Hepatocyte (in vitro differentiated cells): ENCODE results near the gene ADGRE3. TPM values are rescaled to one million over a fixed set of nuclear protein-coding genes. Genes with fewer than 3 reads are reported as not detected.
"Not testable (repeated sequence)": the region's sequence is repeated elsewhere in the genome, so short reads cannot be mapped to it uniquely, and the experiment has no call there.

Source experiments
- DNase-seq: peaks from one replicate; pipeline ENCODE4 v3.0.0-alpha.2; 2016; ENCODE audit warnings: low spot score
- H2AFZ ChIP-seq: fragments of 200-600 bp; sonication (generic); 2 replicates; pipeline ENCODE4 v1.6.0; 2016; ENCODE audit warnings: antibody characterized with exemption, mild to moderate bottlenecking
- H3K27ac ChIP-seq: fragments of 200-600 bp; sonication (generic); 2 replicates; pipeline ENCODE4 v1.5.1; 2016; ENCODE audit warnings: mild to moderate bottlenecking
- H3K27me3 ChIP-seq: fragments of 200-600 bp; sonication (generic); 2 replicates; pipeline ENCODE4 v1.6.1; 2016
- H3K36me3 ChIP-seq: fragments of 200-600 bp; sonication (generic); replicated peaks from 2 replicates; pipeline ENCODE4 v1.5.1; 2016; ENCODE audit warnings: low read depth; ENCODE audit not compliant: insufficient read depth
- H3K4me1 ChIP-seq: fragments of 200-600 bp; sonication (generic); 2 replicates; pipeline ENCODE4 v1.5.1; 2016; ENCODE audit warnings: mild to moderate bottlenecking, moderate library complexity; ENCODE audit not compliant: insufficient read depth
- H3K4me2 ChIP-seq: fragments of 200-600 bp; sonication (generic); 2 replicates; pipeline ENCODE4 v1.6.0; 2016
- H3K4me3 ChIP-seq: fragments of 200-600 bp; sonication (generic); 2 replicates; pipeline ENCODE4 v1.5.1; 2016; ENCODE audit warnings: mild to moderate bottlenecking
- H3K79me2 ChIP-seq: fragments of 200-600 bp; sonication (generic); 2 replicates; pipeline ENCODE4 v1.6.0; 2017; ENCODE audit warnings: mild to moderate bottlenecking
- H3K9me2 ChIP-seq: fragments of 200-600 bp; sonication (generic); replicated peaks from 2 replicates; pipeline ENCODE4 v1.6.0; 2017; ENCODE audit warnings: mild to moderate bottlenecking; ENCODE audit not compliant: insufficient read depth
- H3K9me3 ChIP-seq: fragments of 200-600 bp; sonication (generic); 2 replicates; pipeline ENCODE4 v1.5.1; 2016; ENCODE audit warnings: low read depth, mild to moderate bottlenecking
- H4K20me1 ChIP-seq: fragments of 200-600 bp; sonication (generic); 2 replicates; pipeline ENCODE4 v1.6.0; 2016; ENCODE audit warnings: mild to moderate bottlenecking; ENCODE audit not compliant: insufficient read depth, poor library complexity, severe bottlenecking
- EZH2 ChIP-seq: fragments of 200-600 bp; sonication (generic); IDR thresholded peaks from 2 replicates; pipeline ENCODE4 v1.6.1; 2016; ENCODE audit warnings: antibody characterized with exemption, mild to moderate bottlenecking, borderline replicate concordance
- EZH2phosphoT487 ChIP-seq: fragments of 200-600 bp; sonication (generic); IDR thresholded peaks from one replicate; pipeline ENCODE4 v1.6.1; 2018; ENCODE audit warnings: antibody characterized with exemption, mild to moderate bottlenecking, low read depth, moderate library complexity; ENCODE audit not compliant: unreplicated experiment, severe bottlenecking
- WGBS: methylation state at CpG from one replicate; pipeline ENCODE4 v1.1.6; 2016; ENCODE audit warnings: low lambda C conversion rate; ENCODE audit errors: missing lambda C conversion rate; 5-methylcytosine and 5-hydroxymethylcytosine counted together
- polyA plus RNA-seq: library from polyadenylated mRNA; unstranded; fragments of >200 nt; fragmentation: Nextera tagmentation; extraction: Ambion mirVana; gene quantifications from 2 replicates; pipeline ENCODE4 v1.2.1, GENCODE V29; 2016
- total RNA-seq: library from RNA; depleted of rRNA; stranded (reverse); fragments of >200 nt; gene quantifications from 2 replicates; pipeline ENCODE4 v1.2.3, GENCODE V29; 2014
- TF ChIP-seq, protein P1 (sequence below): fragments of 200-600 bp; sonication (generic); IDR thresholded peaks from 2 replicates; pipeline ENCODE4 v1.5.1; 2016; ENCODE audit warnings: antibody characterized with exemption, mild to moderate bottlenecking; ENCODE audit not compliant: poor library complexity

Gene ADGRE3
- total and polyA plus RNA-seq, 2 experiments from 2014 or later = not detected

DNA sequence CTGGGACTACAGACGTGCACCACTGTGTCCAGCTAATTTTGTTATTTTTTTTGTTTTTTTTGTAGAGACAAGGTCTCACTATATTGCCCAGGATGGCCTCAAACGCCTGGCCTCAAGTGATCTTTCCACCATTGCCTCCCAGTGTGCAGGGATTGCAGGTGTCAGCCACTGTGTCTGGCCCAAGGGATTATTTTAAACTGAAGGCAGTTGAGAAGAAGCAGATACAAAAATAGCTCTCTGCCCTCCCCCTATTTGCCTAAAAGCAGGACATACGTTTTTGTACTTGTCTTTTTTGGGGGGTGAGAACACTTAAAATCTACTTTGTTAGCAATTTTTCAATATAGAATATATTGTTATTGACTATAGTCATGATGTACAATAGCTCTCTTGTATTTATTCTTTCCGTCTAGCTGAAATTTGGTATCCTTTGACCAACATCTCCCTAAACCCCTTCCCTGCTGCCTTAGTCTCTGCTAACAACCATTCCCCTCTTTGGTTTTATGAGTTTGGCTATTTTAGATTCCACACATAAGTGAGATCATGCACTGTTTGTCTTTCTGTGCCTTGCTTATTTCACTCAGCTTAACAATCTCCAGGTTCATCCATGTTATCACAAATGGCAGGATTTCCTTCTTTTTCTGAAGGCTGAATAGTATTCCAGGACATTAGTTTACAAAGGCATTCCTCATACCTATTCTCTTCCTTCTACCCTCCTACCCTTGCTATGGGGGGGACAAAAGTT, 34.9 kb downstream of the ADGRE3 start:
- no peak overlapping the region for H3K4me3 ChIP-seq
- no peaks in the 10 kb centered on the region for H3K79me2 ChIP-seq
- H3K4me2 ChIP-seq = no peak overlapping the region
- H3K9me3 ChIP-seq = no peaks in the 10 kb centered on the region
- H3K27me3 ChIP-seq = no peaks in the 10 kb centered on the region
- no peaks in the 10 kb centered on the region for H3K9me2 ChIP-seq
- no peak overlapping the region for H3K27ac ChIP-seq
- H2AFZ ChIP-seq = no peak overlapping the region
- 55% methylated on average over 4 of the region's 4 CpGs for WGBS
- TF ChIP-seq EZH2phosphoT487 (no peak), EZH2 (no peak)
- TF ChIP-seq, protein P1, sequence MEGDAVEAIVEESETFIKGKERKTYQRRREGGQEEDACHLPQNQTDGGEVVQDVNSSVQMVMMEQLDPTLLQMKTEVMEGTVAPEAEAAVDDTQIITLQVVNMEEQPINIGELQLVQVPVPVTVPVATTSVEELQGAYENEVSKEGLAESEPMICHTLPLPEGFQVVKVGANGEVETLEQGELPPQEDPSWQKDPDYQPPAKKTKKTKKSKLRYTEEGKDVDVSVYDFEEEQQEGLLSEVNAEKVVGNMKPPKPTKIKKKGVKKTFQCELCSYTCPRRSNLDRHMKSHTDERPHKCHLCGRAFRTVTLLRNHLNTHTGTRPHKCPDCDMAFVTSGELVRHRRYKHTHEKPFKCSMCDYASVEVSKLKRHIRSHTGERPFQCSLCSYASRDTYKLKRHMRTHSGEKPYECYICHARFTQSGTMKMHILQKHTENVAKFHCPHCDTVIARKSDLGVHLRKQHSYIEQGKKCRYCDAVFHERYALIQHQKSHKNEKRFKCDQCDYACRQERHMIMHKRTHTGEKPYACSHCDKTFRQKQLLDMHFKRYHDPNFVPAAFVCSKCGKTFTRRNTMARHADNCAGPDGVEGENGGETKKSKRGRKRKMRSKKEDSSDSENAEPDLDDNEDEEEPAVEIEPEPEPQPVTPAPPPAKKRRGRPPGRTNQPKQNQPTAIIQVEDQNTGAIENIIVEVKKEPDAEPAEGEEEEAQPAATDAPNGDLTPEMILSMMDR = no peak
- no peaks in the 10 kb centered on the region for H4K20me1 ChIP-seq
- H3K4me1 ChIP-seq = no peaks in the 10 kb centered on the region
- H3K36me3 ChIP-seq = no peaks in the 10 kb centered on the region
- DNase-seq = no peak

DNA sequence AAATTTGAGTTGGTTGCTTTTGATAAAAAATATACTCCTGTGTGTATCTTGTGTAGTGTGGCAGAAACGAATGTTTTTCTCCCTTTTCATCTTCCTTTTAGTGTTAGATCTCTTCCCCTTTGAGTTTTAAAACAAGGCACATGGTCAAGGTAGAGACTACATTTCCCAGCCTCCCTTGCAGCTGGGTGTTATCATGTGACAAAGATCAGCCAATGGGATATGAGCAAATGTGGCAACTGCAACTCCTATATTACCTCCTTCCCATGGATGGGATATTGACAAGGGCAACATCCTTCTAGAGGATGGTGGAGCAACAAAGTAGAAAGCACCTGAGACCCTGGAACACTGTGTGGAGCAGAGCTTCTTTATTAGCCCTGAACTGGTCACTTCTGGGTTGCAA, 42.4 kb downstream of the ADGRE3 start:
- Histone ChIP-seq H3K36me3 (no peaks in the 10 kb centered on the region), H3K4me3 (no peak overlapping the region), H3K9me2 (no peaks in the 10 kb centered on the region), H3K27me3 (no peaks in the 10 kb centered on the region), H3K27ac (no peak overlapping the region), H3K4me2 (no peak overlapping the region), H4K20me1 (no peaks in the 10 kb centered on the region), H2AFZ (no peak overlapping the region), H3K79me2 (no peaks in the 10 kb centered on the region), H3K4me1 (no peaks in the 10 kb centered on the region), H3K9me3 (no peaks in the 10 kb centered on the region)
- TF ChIP-seq, protein P1 = no peak
- no peak for TF ChIP-seq EZH2
- no peak for TF ChIP-seq EZH2phosphoT487
- no peak for DNase-seq
- WGBS = 32% methylated on average over 1 of the region's 1 CpG

DNA sequence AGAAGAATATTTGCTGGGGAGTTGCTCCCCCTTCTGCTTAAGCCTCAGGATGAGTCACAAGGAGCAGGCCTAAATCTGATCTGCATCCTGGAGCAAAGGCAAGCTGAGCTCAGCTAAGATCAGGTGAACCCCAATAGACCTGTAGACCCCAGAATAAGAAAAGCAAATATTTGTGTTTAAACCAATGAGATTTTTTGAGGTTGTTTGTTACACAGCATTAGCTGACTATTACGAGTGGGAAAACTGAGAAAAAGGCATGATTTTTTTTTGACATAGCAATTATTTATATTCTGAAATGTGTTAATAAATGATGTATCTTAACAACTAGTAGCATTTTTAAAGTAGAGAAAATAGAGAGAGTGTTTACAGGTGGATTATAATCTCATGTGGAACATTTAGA, 45.1 kb downstream of the ADGRE3 start:
- no peak for TF ChIP-seq EZH2
- TF ChIP-seq, protein P1 = no peak
- no peak for TF ChIP-seq EZH2phosphoT487
- no peaks in the 10 kb centered on the region for H3K4me1 ChIP-seq
- H3K79me2 ChIP-seq = no peaks in the 10 kb centered on the region
- H3K27ac ChIP-seq = no peak overlapping the region
- no peak for DNase-seq
- H2AFZ ChIP-seq = no peak overlapping the region
- no peaks in the 10 kb centered on the region for H3K27me3 ChIP-seq
- WGBS = 81% methylated on average over 1 of the region's 1 CpG
- no peaks in the 10 kb centered on the region for H3K9me3 ChIP-seq
- no peaks in the 10 kb centered on the region for H3K36me3 ChIP-seq
- no peak overlapping the region for H3K4me2 ChIP-seq
- H4K20me1 ChIP-seq = no peaks in the 10 kb centered on the region
- H3K4me3 ChIP-seq = no peak overlapping the region
- no peaks in the 10 kb centered on the region for H3K9me2 ChIP-seq

- DNase-seq, H3K9me2 ChIP-seq, H3K4me3 ChIP-seq, H2AFZ ChIP-seq, H4K20me1 ChIP-seq, H3K27ac ChIP-seq, H3K79me2 ChIP-seq, H3K4me2 ChIP-seq, H3K27me3 ChIP-seq, H3K36me3 ChIP-seq, H3K9me3 ChIP-seq, H3K4me1 ChIP-seq: not testable (repeated sequence)
- 74% methylated on average over 6 of the region's 6 CpGs for WGBS
These were observed 50.2 kb downstream of the ADGRE3 start for GRCh38 chr19:14624491-14624890.
